22Rv1 (cell line): ENCODE measurements around the gene PRDM16.

Experiments used
- H3K27ac ChIP-seq: fragments of 450-650 bp; 2 replicates; pipeline ENCODE4 v1.5.1; 2017
- ZFX ChIP-seq: fragments of 450-650 bp; IDR thresholded peaks from 2 replicates; pipeline ENCODE4 v1.6.1; 2017; ENCODE audit warnings: antibody characterized with exemption, borderline replicate concordance
- TF ChIP-seq, protein P1 (sequence below): fragments of 450-650 bp; IDR thresholded peaks from 2 replicates; pipeline ENCODE4 v1.5.1; 2017; ENCODE audit warnings: mild to moderate bottlenecking

PRDM16 gene

DNA sequence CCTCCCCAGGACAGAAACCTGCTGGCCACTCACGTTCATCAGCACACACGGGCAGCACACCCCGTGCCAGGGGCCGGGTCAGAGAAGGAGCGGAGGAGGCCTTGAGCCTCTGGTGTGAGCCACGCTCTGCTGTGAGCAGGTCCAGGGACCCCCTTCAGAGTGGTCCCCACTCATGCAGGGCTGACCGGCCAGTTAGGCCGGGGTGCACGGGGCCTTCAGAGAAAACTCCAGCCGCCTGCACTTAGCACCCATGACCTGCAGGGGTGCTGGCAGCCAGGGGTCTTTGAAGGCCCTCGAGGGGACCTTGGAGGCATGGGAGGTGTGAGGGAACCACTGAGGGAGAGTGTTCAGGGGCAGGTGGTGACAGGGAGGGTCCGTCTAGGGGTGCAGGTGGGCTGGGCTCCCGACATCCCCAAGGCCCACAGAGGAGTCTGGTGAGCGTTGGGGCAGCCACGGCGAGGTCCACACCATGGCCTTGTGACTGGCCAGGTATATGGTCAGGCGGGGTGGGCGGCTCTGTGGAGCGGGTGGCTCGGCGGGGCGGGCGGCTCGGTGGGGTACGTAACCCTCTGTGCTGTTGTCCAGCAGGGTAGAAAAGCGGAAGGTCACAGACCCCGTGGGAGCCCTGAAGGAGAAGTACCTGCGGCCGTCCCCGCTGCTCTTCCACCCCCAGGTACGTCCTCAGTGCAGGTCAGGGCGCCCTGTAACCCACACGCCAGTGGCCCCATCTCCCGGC, 345.1 kb downstream of the PRDM16 start:
- H3K27ac ChIP-seq: no peak overlapping the region
- TF ChIP-seq, protein P1, sequence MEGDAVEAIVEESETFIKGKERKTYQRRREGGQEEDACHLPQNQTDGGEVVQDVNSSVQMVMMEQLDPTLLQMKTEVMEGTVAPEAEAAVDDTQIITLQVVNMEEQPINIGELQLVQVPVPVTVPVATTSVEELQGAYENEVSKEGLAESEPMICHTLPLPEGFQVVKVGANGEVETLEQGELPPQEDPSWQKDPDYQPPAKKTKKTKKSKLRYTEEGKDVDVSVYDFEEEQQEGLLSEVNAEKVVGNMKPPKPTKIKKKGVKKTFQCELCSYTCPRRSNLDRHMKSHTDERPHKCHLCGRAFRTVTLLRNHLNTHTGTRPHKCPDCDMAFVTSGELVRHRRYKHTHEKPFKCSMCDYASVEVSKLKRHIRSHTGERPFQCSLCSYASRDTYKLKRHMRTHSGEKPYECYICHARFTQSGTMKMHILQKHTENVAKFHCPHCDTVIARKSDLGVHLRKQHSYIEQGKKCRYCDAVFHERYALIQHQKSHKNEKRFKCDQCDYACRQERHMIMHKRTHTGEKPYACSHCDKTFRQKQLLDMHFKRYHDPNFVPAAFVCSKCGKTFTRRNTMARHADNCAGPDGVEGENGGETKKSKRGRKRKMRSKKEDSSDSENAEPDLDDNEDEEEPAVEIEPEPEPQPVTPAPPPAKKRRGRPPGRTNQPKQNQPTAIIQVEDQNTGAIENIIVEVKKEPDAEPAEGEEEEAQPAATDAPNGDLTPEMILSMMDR: peak; percentile 16
- TF ChIP-seq ZFX: no peak

DNA sequence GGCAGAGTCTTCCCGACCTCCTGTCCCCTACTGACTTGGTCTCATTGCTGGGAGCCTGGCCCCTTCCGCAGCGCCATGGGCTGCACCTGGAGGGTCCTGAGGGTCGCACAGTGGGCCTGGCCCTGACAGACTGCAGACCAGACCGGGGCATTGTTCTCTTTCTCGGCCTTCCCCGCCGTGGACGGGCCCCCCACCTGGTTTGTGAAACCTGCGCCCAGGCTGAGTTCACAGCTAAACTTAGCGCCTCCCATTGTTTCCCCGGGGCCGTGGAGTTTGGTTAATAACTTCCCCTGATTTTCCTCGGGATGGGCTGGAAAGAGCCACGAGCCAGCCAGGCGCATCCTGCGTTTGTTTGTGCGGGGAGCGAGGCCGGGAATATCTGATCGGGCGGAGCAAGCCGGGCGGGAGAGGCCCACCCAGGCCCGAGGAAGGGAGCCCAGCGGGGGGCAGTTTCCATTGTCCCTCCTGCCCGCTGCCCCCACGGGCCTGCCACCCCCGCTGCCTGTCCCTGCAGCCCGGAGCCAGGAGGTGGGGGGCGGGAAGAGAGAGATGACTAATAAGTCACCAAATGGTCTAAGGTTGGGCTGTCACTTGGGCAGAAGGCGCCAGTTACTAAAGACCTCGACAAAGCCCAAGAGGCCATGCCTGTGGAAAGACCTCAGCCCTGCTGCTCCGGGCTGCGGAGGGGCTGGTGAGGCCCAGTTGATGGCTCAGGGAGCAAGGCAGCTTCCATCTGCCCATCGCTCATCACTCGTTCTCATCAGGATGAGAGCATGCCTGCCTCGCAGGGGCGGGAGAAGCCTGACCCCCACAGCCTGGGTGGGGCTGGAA, 346.5 kb downstream of the PRDM16 start:
- no peak for TF ChIP-seq ZFX
- TF ChIP-seq, protein P1: no peak
- no peak overlapping the region for H3K27ac ChIP-seq

DNA sequence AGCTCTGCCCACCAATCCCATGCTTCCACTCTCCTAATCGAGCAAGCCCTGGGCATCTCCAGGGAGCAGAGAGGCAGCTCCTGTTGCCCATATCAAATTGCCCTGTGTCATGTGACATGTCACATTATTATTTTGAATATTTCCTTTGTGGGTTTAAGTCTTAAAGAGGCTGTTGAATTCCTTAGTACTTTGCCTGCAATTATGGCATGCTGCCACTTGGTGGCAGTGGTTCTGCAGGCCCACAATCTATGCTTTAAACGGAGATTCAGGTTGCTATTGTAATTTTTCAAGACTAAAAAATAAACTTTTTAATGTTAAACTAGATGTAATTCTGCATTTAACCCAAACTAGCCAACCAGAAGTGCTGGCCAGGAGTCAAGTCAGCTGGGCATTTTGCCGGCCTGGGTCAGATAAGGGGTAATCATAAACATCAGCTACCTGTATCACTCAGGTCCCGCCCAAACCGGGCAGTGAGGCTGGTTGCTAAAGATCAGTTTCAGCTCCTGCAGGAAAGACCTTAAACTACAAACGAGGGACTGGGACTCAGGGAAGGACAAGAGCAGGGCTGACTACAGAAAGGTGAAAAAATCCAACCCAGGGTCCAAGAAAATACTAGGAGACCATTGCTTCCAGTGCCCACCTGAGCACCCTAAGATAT, 348.2 kb downstream of the PRDM16 start:
- no peak for TF ChIP-seq ZFX
- TF ChIP-seq, protein P1: peak; percentile 72

DNA sequence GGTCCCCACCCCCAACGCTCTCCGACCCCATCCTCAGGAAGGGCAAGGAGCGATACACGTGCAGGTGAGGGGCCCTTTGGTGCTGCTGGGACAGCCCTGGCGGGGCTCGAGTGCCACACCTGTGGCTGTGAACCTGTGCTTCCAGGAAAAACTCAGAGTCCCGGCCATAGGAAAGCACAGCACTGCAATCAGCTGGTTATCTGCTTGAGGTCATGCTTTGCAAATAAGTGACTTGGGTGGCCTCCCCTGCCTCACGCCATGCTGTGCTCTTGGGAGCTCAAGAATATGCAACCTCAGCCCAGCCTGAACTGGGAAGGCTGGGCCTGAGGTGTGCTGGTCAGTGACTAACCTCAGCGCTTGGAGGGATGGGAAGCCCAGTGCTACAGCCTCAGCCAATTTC, 348.9 kb downstream of the PRDM16 start:
- no peak for TF ChIP-seq ZFX
- TF ChIP-seq, protein P1: no peak
- H3K27ac ChIP-seq: no peak overlapping the region

More for the DNA sequence above, 348.2 kb downstream of the PRDM16 start:
- H3K27ac ChIP-seq: no peak overlapping the region

DNA sequence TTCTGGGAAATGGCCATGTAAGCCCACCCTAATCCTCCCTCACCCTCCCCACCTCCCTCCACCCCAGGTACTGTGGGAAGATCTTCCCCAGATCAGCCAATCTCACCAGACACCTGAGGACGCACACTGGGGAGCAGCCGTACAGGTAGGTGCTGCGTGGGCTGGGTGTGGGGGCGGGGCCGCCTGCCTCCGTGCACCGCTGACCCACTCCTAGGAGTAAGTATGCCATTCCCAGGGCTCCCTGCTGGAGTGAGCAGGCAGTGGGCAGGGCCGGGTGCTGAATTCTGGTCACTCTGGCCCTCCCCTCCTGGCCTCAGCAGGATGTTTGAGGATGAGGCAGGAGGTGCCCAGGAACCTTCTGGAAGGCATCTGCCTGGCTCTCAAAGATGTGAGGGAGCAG, 349.6 kb downstream of the PRDM16 start:
- no peak for TF ChIP-seq ZFX
- TF ChIP-seq, protein P1: no peak
- H3K27ac ChIP-seq: no peak overlapping the region

DNA sequence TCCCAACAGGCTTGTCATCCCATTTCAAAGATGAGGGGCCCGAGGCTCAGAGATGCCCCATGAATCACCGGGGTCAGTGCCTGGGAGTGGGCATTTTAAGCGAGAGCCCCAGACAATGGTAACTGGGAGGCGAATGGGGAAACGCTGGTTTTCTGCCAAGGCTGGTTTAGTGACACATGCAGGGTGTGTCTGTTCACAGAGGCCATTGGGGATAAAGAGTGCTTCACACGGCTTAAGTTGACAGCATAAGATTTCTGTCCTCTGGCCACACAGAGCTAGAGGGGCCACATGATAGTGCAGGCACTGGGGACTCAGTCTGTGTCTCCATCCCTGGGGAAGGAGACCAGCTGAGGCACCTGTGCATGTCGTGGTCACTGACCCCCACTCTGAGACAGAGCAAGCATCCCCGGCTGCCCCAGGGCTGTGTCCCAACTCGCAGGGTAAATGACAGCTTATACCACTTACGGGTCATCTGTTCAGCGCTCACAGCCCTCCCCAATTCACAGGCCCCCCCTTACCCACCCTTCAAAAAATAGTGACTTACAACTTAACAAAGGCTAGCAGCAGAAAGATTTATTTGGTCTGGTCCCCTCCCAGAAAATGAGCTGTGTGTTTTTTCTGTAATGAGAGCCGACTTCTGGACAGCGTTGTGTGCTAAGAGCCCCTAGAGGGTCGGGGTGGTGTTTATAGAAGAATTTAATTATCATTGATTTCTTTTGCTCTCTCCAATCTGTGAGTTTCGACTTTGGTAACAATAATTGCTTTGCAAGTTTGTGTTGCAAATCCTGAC, 350.6 kb downstream of the PRDM16 start:
- no peak overlapping the region for H3K27ac ChIP-seq
- TF ChIP-seq ZFX: no peak
- TF ChIP-seq, protein P1: no peak
